Stomach smooth muscle (tissue), 2 donors: Measurements from ENCODE around the gene WDR37.
"Not testable (repeated sequence)": the region's sequence is repeated elsewhere in the genome, so short reads cannot be mapped to it uniquely, and the experiment has no call there.

Experiments used
- H3K27ac ChIP-seq: one replicate; pipeline ENCODE4 v1.7.0; 2013; ENCODE audit warnings: mild to moderate bottlenecking, low read length, inconsistent platforms
- H3K27me3 ChIP-seq, 2 donors: one replicate each; pipeline ENCODE4 v1.7.0; 2013; ENCODE audit warnings: low read length in 2 of 2; ENCODE audit not compliant: insufficient read depth in 2 of 2, control insufficient read depth in 1 of 2
- H3K36me3 ChIP-seq, 2 donors: one replicate each; pipeline ENCODE4 v1.7.0; 2013; ENCODE audit warnings: low read length in 2 of 2; ENCODE audit not compliant: control insufficient read depth in 2 of 2, insufficient read depth in 2 of 2
- H3K4me1 ChIP-seq: one replicate; pipeline ENCODE4 v1.7.0; 2013; ENCODE audit warnings: low read length; ENCODE audit not compliant: control insufficient read depth, insufficient read depth
- H3K4me3 ChIP-seq, 2 donors: one replicate each; pipeline ENCODE4 v1.7.0; 2013; ENCODE audit warnings: low read length in 2 of 2
- H3K9ac ChIP-seq, 2 donors: one replicate each; pipeline ENCODE4 v1.7.0; 2013; ENCODE audit warnings: low read length in 2 of 2, mild to moderate bottlenecking in 1 of 2
- H3K9me3 ChIP-seq, 2 donors: one replicate each; pipeline ENCODE4 v1.7.0; 2013; ENCODE audit warnings: low read length in 2 of 2; ENCODE audit not compliant: control insufficient read depth in 2 of 2
- donor health status: healthy.
- donor health status: Pancreatic carcinoma.

The WDR37 gene

DNA sequence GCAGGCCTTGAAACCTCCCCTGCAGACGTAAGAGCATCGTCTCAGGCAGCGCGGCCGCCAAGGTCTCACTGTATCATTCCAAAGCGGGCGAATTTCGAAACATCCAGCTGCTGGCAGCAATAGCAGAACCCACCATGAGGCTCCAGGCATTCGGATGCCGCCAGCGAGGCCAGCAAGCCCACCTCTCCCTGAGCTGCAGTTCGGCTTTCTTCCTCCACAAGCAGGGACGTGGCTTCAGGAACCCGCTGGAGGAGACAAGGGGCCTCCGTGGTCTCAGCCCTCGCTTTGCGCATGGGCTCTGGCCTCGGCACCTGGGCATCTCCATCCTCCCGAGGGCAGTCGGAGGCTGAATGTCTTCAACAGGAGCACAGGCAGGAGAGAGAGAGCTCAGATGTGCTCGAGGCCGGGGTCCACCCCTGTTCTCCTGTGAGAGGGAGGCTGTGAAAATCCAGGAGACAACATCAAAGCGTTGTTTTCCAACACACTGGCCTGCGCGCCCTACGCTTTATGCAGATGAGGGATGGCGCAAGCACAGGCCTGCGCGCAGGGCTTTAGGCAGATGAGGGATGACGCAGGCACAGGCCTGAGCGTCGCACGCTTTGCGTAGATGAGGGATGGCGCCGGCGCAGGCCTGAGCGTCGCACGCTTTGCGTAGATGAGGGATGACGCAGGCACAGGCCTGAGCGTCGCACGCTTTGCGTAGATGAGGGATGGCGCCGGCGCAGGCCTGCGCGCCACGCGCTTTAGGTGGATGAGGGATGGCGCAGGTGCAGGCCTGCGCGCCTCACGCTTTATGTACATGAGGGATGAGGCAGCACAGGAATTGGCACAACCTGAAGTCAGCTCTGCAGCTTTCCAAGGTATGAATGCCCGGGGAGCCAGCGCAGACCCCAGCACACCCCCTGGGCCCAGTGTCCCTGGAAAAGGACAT is 103.2 kb downstream of the WDR37 start:
- H3K4me1 ChIP-seq = no peaks in the 10 kb centered on the region
- no peak overlapping the region for H3K27ac ChIP-seq
- H3K9me3 ChIP-seq = no peaks in the 10 kb centered on the region
- no peak overlapping the region for H3K4me3 ChIP-seq
- no peak overlapping the region for H3K9ac ChIP-seq
- peaks cover 0 to 3% of the 10 kb centered on the region in 2 donors for H3K27me3 ChIP-seq
- H3K36me3 ChIP-seq = no peaks in the 10 kb centered on the region

DNA sequence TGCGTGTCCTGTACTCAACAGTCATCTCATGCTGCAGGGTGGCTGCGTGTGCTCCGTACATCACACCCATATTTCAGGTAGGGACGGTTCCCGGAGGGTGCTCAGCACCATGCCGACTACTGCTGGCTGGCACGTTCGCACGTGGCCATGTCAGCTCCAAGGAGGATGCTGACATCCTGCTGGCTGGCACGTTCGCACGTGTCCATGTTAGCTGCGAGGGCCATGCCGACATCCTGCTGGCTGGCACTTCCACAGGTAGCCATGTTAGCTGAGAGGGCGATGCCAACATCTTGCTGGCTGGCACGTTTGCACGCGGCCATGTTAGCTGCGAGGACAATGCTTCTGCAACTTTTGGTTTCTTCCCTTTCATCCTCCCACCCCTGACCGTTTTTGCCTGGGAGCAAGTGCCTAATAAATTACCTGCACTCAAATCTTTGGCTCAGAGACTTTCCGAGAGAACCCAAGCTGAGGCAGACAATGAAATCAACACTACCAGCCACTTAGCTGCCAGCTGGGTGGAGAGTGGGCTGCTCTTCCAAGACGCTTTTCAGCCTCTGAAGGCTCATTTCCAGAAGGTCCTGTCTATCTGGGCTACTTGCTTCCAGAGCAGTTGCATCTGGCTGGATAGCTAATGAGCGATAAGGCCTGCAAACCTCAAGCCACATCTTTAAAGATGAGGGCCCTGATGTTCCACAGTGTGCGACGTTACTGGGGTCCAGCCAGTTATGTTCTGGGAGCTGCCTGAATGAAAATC is 104.6 kb downstream of the WDR37 start:
- H3K9ac ChIP-seq = no peak overlapping the region
- H3K4me1 ChIP-seq = no peaks in the 10 kb centered on the region
- no peaks in the 10 kb centered on the region for H3K9me3 ChIP-seq
- H3K27ac ChIP-seq = no peak overlapping the region
- H3K36me3 ChIP-seq = no peaks in the 10 kb centered on the region
- no peak overlapping the region for H3K4me3 ChIP-seq
- H3K27me3 ChIP-seq = peaks cover 0 to 3% of the 10 kb centered on the region in 2 donors

DNA sequence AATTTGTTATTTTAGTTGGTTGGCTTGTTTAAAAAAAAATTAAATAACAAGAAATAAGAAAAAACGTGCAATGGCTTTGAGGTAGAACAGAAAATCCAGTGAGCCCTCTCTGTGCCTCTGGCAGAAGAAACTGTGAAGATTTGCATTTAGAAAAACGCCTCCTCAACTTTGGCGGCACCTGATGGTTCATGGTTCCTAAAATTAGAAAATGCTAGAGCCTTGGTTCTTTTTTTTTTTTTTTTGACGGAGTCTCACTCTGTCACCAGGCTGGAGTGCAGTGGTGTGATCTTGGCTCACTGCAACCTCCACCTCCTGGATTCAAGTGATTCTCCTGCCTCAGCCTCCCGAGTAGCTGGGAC is 105.1 kb downstream of the WDR37 start:
- H3K4me3 ChIP-seq, H3K36me3 ChIP-seq, H3K27me3 ChIP-seq, H3K9ac ChIP-seq, H3K27ac ChIP-seq, H3K4me1 ChIP-seq, H3K9me3 ChIP-seq: not testable (repeated sequence)

DNA sequence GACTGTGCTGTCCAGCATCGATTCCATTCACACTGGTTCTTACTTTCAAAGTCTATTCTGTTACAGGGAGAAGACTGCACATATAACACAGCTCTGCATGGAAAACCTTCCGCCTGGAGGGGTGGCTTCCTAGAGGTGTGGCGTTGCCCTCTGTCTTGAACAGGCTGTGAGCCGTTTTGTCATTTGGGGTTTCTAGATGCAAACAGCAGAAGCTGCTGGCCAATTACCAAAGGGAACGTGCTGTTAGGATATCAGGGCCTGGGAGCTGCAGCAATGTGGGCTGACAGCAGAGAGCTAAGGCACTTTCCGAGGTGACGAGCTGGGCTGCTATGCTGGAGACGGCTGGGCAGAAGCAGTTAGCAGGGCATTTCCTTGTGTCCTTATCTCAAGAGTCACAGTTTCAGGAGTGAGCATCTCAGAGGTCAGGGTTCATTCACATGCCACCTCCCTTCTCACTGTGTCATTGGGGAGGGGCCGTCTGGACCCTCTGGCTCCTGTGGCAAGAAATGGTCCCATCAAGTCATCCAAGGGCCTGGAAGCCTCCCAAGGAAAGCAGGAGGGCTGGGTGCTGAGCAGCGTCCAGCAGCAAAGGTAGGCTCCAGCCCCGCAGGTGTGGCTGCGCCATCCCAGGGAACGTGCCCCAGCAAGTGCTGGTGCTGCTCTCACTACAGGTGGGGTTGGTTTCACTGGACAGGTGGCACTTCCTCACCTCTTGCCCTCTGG is 106.5 kb downstream of the WDR37 start:
- H3K9me3 ChIP-seq = no peaks in the 10 kb centered on the region
- H3K9ac ChIP-seq = no peak overlapping the region
- peaks cover 0 to under 1% of the 10 kb centered on the region in 2 donors for H3K27me3 ChIP-seq
- no peak overlapping the region for H3K4me3 ChIP-seq
- no peaks in the 10 kb centered on the region for H3K36me3 ChIP-seq
- H3K4me1 ChIP-seq = no peaks in the 10 kb centered on the region
- H3K27ac ChIP-seq = no peak overlapping the region

DNA sequence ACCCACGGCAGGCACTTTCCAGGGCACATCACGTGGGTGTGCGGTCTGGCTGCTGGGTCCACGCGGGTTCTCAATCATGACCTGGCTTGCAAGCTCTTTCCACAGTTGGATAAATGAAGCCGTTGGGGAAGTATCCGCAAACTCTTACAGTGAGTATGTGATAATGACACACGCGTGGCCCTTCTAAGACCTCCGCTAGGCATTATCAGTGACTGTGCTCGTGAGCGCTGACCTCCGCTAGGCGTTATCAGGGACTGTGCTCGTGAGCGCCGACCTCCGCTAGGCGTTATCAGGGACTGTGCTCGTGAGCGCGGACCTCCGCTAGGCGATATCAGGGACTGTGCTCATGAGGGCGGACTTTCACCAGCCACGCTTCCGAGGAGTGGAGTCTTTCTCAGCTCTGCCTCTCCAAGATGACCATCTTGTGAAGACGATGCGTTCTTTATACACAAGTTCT is 107.0 kb downstream of the WDR37 start:
- no peaks in the 10 kb centered on the region for H3K4me1 ChIP-seq
- H3K9me3 ChIP-seq = no peaks in the 10 kb centered on the region
- H3K27me3 ChIP-seq = no peaks in the 10 kb centered on the region
- H3K36me3 ChIP-seq = no peaks in the 10 kb centered on the region
- no peak overlapping the region for H3K27ac ChIP-seq
- no peak overlapping the region for H3K4me3 ChIP-seq
- H3K9ac ChIP-seq = no peak overlapping the region

DNA sequence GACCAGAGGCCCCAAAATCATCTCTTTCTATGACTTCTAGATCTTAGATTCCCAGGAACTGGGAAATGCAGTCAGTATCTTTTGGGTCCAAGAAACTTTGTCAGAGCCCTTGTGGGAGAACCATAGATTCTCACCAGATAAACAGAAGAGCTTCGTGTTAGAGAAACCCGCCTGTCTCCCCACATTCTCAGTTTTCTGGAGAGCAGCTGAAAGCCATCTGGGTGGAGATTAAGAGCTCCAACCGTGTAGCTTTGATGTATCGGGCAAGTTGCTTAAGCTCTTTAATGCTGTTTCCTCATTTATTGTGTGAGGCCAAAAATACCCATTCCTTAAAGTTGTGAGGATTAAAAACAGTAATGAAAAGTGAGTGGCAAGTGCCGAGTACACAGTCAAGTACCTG is 107.6 kb downstream of the WDR37 start:
- Histone ChIP-seq H3K4me1 (no peaks in the 10 kb centered on the region), H3K36me3 (no peaks in the 10 kb centered on the region), H3K27ac (no peak overlapping the region), H3K9me3 (no peaks in the 10 kb centered on the region), H3K27me3 (no peaks in the 10 kb centered on the region), H3K4me3 (no peak overlapping the region), H3K9ac (no peak overlapping the region)

DNA sequence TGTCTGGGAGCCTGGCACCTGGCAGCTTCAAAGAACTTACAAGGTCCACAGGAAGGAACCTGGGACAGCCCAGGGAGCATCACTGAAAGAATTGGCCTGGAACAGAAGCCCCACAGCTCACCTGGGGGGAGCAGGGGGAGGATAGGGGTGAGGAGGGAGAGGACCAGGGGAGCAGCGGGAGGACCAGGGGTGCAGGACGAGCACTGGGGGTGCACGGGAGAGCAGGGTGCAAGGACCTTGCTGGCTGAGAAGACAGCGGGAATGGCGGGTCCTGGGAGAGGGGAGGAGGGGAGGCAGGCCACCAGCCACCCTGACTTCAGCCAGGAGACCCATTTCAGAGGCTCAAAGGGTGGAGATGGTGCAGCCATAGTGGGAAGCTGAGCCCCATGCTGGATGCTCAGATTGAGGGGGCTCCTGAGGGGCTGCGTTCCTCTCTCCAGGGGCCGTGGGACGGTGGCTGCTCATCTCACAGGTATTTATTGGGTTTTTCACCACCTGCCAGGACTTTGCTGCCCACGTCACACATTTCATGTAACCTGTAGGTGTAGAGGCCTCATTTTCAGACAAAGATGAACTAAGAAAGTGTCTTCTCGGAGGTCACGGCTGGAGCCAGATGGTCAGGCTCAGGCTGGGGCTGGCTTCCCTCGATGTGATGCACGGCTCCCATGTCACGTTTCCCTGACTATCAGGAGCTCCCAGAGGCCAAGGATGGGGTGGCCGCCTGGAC is 110.1 kb downstream of the WDR37 start:
- peaks cover 0 to 3% of the 10 kb centered on the region in 2 donors for H3K27me3 ChIP-seq
- no peak overlapping the region for H3K4me3 ChIP-seq

DNA sequence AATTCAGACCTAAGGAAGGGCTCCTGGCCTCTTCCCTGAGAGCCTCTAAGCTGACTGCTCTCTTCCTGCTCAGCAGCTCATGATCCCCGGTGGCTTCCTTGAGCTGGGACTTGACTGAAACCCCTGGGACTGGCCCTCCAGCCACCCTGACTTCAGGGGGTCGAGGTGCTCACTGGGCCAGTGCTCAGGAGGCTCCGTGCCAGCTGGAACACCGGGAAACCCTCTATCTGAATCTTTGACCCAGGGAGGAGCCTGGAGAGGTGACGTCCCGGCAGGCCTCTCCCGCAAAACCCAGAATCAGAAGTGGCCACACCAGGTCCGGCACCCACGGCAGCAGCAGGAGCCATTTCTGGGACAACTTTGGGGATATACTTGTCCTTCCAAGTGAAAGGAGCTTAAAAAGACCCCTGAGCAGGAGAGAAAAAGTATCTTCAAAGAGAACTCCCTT is 110.7 kb downstream of the WDR37 start:
- H3K4me1 ChIP-seq = no peaks in the 10 kb centered on the region
- no peak overlapping the region for H3K4me3 ChIP-seq
- no peak overlapping the region for H3K27ac ChIP-seq
- H3K9ac ChIP-seq = no peak overlapping the region
- H3K9me3 ChIP-seq = no peaks in the 10 kb centered on the region
- H3K36me3 ChIP-seq = no peaks in the 10 kb centered on the region
- peaks cover 0 to 3% of the 10 kb centered on the region in 2 donors for H3K27me3 ChIP-seq

More for the DNA sequence above, 110.1 kb downstream of the WDR37 start:
- H3K9me3 ChIP-seq = no peaks in the 10 kb centered on the region
- no peak overlapping the region for H3K27ac ChIP-seq
- H3K9ac ChIP-seq = no peak overlapping the region
- H3K4me1 ChIP-seq = no peaks in the 10 kb centered on the region
- H3K36me3 ChIP-seq = no peaks in the 10 kb centered on the region

DNA sequence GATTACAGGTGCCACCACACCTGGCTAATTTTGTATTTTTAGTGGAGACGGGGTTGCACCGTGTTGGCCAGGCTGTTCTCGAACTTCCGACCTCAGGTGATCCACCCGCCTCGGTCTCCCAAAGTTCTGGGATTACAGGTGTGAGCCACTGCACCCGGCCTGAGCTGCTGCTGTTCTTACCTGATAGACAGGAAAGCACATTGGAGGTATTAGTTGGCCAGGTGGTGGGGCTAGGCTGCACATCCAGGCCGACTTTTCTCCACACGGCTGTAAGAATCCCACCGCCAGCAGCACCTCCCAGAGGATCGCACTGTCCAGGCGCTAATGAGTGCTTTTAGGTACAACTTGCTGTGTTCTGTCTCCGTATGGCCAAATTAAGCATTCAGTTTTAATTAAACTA is 112.6 kb downstream of the WDR37 start:
- no peak overlapping the region for H3K27ac ChIP-seq
- no peaks in the 10 kb centered on the region for H3K9me3 ChIP-seq
- H3K36me3 ChIP-seq = no peaks in the 10 kb centered on the region
- no peak overlapping the region for H3K9ac ChIP-seq
- peaks cover 0 to 3% of the 10 kb centered on the region in 2 donors for H3K27me3 ChIP-seq
- no peak overlapping the region for H3K4me3 ChIP-seq
- H3K4me1 ChIP-seq = no peaks in the 10 kb centered on the region
